Coronary artery (tissue), 2 donors: ENCODE results near the gene CD53.

ENCODE experiments used
- DNase-seq: peaks from one replicate; pipeline ENCODE4 v3.0.0-alpha.2; 2017; ENCODE audit warnings: low spot score
- H3K27ac ChIP-seq, 2 donors: fragments of 200-600 bp; sonication (generic); one replicate each; pipeline ENCODE4 v1.5.1; 2016 to 2019
- H3K4me3 ChIP-seq: fragments of 200-600 bp; sonication (generic); 2 replicates; pipeline ENCODE4 v1.5.1; 2016; ENCODE audit warnings: mild to moderate bottlenecking, moderate library complexity
- CTCF ChIP-seq: fragments of 200-600 bp; sonication (generic); IDR thresholded peaks from one replicate; pipeline ENCODE4 v1.5.1; 2019; ENCODE audit warnings: antibody characterized with exemption

CD53 gene

DNA sequence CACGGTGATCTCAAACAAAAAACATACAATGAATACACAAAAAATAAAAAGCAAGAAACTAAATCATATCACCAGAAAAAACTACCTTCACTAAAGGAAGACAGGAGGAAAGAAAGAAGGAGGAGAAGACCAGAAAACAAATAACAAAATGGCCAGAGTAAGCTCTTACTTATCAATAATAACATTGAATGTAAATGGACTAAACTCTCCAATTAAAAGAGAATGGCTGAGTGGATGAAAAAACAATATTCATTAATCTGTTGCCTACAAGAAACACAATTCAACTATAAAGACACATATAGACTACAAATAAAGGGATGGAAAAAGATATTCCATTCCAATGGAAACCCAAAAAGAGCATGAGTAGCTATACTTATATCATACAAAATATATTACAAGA lies 63.6 kb downstream of the CD53 start:
- Histone ChIP-seq H3K4me3 (no peak overlapping the region), H3K27ac (no peak overlapping the region)
- TF ChIP-seq CTCF: no peak
- no peak for DNase-seq

DNA sequence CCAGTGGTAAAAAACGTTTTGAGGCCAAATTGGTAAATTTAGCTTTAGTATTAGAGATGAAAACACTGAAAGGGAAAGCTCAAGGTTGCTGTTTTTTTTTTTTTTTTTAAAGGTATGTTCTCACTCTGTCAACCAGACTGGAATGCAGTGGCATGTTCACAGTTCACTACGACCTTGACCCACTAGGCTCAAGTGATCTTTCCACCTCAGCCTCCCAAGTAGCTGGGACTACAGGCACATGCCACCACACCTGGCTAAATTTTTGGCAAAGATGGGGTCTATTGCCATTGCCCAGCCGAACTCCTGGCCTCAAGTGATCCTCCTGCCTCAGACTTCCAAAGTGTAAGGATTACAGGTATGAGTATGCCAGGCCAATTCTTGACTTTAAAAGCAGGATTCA lies 71.9 kb downstream of the CD53 start:
- no peak overlapping the region for H3K4me3 ChIP-seq
- TF ChIP-seq CTCF: no peak
- DNase-seq: no peak
- no peak overlapping the region for H3K27ac ChIP-seq

DNA sequence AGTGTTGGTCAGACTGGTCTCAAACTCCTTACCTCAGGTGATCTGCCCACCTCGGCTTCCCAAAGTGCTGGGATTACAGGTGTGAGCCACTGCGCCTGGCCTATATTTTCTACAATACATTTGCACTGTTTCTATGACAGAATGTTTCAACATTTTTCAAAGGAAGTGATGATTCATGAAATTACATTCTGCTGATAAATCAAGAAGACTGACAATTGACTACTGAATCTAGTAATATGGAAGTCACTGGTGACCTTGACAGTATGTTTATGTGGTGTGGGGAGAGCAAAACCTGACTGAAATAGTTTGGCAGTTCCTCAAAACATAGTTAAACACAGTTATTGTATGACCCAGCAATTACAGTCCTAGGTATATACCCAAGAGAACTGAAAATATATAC lies 72.7 kb downstream of the CD53 start:
- DNase-seq: no peak
- TF ChIP-seq CTCF: no peak

GRCh38 chr1:110948038-110948810 lies 75.3 kb downstream of the CD53 start:
- no peak for DNase-seq
- H3K27ac ChIP-seq: no peak overlapping the region
- TF ChIP-seq CTCF: no peak
- H3K4me3 ChIP-seq: no peak overlapping the region

More for the DNA sequence above, 72.7 kb downstream of the CD53 start:
- no peak overlapping the region for H3K4me3 ChIP-seq
- no peak overlapping the region for H3K27ac ChIP-seq
